NCI-H1105 treated with DMSO at 0.1 percent for 48 hours (cell line): ENCODE results near the gene ABHD4.
"Not testable (repeated sequence)": the region's sequence is repeated elsewhere in the genome, so short reads cannot be mapped to it uniquely, and the experiment has no call there.

Experiments used
- DNase-seq: peaks from one replicate; lab custom pipeline; 2025; lab: John Stamatoyannopoulos, UW

The ABHD4 gene

GRCh38 chr14:22589096-22589839 lies 8.8 kb upstream of the ABHD4 start, which contains the start of gene DAD1:
DAD1 (minus strand) TSS chr14:22589224; CDS start chr14:22589157, 67 bp downstream.
- DNase-seq: peak; percentile 99

GRCh38 chr14:22593189-22593588 lies 4.9 kb upstream of the ABHD4 start:
- no peak for DNase-seq

GRCh38 chr14:22593601-22594000 lies 4.5 kb upstream of the ABHD4 start:
- DNase-seq: no peak

- no peak for DNase-seq
Observed at GRCh38 chr14:22594156-22594716, 3.9 kb upstream of the ABHD4 start.

GRCh38 chr14:22596354-22596879 lies 1.7 kb upstream of the ABHD4 start:
- DNase-seq: no peak

- no peak for DNase-seq
Observed at GRCh38 chr14:22597265-22597664, 835 bp upstream of the ABHD4 start.

- DNase-seq: no peak
Observed at GRCh38 chr14:22597771-22598098, 365 bp upstream of the ABHD4 start.

GRCh38 chr14:22598896-22599244 lies 770 bp downstream of the ABHD4 start:
- peak; percentile 34 for DNase-seq

GRCh38 chr14:22599349-22599748 lies 1.2 kb downstream of the ABHD4 start:
- DNase-seq: no peak

- no peak for DNase-seq
Observed at GRCh38 chr14:22600027-22600426, 1.9 kb downstream of the ABHD4 start.

- DNase-seq: no peak
Observed at GRCh38 chr14:22601456-22601855, 3.4 kb downstream of the ABHD4 start.

- no peak for DNase-seq
Observed at GRCh38 chr14:22601996-22602395, 3.9 kb downstream of the ABHD4 start.

- no peak for DNase-seq
Observed at GRCh38 chr14:22602862-22603261, 4.8 kb downstream of the ABHD4 start.

GRCh38 chr14:22606380-22606779 lies 8.3 kb downstream of the ABHD4 start:
- no peak for DNase-seq

GRCh38 chr14:22607291-22607690 lies 9.2 kb downstream of the ABHD4 start:
- no peak for DNase-seq

- DNase-seq: no peak
Observed at GRCh38 chr14:22610931-22611330, 12.8 kb downstream of the ABHD4 start.

GRCh38 chr14:22613106-22613695 lies 15.1 kb downstream of the ABHD4 start:
- no peak for DNase-seq

GRCh38 chr14:22613736-22614239 lies 15.7 kb downstream of the ABHD4 start:
- DNase-seq: no peak

GRCh38 chr14:22614240-22614799 lies 16.2 kb downstream of the ABHD4 start:
- DNase-seq: no peak

- DNase-seq: not testable (repeated sequence)
Observed at GRCh38 chr14:22615765-22616164, 17.7 kb downstream of the ABHD4 start.

GRCh38 chr14:22622255-22622654 lies 24.2 kb downstream of the ABHD4 start:
- DNase-seq: no peak

- no peak for DNase-seq
Observed at GRCh38 chr14:22623047-22623446, 24.9 kb downstream of the ABHD4 start.

GRCh38 chr14:22626590-22626989 lies 28.5 kb downstream of the ABHD4 start:
- DNase-seq: no peak
